ENCODE results near the gene COL3A1.

Gene COL3A1

GRCh38 chr2:189060096-189060642 is 86.0 kb downstream of the COL3A1 start:
- H3K27ac ChIP-seq = no peak overlapping the region

More at GRCh38 chr2:189060096-189060642, 86.0 kb downstream of the COL3A1 start:
- DNase-seq (ENCODE audit: low read depth, low spot score) = no peak
